GM21723 (cell line): ENCODE measurements around the gene TTC39C.
"Not testable (repeated sequence)": the region's sequence is repeated elsewhere in the genome, so short reads cannot be mapped to it uniquely, and the experiment has no call there.

Experiments
- ATAC-seq: cut with Tn5 transposase; IDR thresholded peaks from one replicate; pipeline ENCODE4 v1.9.1; 2021; ENCODE audit warnings: mild to moderate bottlenecking, moderate library complexity; ENCODE audit not compliant: unreplicated experiment

The TTC39C gene

DNA sequence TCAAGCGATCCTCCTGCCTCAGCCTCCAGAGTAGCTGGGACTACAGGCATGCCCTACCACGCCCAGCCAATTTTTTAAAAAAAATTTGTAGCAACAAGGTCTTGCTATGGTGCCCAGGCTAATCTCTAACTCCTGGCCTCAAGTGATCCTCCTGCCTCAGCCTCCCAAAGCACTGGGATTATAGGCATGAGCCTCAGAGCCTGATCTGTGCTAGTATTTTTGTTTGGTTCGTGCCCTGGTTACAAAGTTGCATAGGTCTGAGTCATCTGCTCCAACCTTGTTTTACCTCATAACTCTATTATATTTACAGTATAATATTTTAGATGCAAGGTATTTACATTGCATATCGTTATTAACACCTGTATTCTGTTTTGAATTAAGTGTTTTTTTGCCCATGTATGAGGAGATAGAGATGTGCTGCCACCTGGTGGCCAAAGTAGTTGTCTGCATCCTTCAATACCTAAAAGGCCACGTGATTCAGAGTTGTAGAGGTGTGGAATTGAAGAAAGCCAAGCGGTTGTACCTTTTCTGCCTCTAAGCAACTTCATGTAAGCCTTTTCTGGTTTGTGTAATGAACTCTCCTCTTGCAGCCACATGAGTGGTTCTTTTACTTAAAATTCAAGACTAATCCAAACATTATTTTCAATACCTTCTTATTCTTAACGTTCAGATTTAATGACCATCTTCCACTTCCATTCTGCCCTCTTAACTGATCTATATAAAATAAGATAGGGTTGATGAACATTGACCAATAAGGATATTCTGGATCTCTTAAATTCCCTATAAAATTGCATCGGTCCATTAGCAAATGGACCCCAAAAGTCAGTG, 104.4 kb downstream of the TTC39C start:
- ATAC-seq = peak; percentile 83

DNA sequence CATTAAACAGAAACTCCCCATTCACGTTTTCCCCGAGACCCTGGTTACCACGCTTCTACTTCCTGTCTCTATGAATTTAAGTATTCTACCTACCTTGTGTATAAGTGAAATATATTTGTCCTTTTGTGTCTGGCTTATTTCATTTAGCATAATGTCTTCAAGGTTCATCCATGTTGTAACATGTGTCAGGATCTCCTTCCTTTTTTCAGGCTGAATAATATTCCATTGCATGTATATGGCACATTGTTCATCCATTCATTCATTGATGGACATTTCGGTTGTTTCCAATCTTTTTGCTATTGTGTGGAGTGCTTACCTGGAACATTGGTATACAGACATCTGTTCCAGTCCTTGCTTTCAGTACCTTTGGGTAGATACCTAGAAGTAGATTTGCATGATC, 106.1 kb downstream of the TTC39C start:
- no peak for ATAC-seq

DNA sequence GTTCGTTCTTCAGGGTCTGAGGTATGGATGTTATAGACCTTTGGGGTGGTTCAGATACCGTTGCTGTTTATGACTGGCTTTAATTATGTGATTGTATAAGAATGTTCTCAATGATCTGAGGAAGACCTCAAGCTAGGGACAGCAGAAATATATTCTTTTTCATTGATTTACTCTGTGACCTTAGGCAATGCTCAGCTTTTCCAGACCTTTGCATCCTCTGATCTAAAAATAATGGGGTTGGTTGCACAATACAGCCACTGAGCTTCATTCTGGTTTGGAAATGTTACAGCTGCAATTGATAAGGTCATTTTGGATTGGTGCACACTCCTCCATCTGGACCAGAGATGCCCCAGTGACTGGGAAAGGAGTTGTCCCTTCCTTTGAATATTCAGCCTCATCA, 107.1 kb downstream of the TTC39C start:
- ATAC-seq = no peak

DNA sequence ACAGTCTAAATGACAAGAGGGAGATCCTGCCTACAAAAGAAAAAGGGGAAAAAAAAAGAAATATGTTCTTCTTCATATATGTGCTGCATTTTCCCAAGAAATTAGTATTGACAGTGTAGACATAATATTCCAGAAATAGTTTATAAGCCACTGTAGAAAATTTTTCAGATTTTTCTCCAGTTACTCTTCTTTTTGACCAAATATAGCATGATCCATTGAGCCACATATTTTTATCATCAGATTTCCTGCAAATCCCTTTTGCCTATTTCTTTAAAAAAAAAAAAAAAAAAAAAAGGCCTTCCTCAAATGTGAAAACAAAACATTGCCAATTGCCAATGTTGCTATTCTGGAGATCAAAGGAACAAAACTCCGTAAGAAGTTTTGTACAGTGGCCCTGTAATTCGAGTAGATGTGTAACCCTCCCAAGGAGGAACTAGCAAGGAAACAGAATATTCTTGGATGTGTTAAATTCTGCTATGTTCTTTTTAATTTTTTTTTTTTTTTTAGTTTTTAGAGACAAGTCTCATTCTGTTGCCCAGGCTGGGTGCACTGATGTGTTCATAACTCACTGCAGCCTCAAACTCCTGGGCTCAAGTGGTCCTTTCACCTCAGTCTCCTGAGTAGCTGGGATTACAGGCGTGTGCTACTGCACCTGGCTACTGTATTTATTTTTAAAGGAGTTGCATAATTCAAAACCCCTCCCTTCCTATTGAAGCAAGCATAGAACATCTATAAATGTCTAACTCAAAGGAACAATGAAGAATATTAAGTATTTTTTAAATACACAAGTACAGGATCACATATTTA, 111.8 kb downstream of the TTC39C start:
- no peak for ATAC-seq

DNA sequence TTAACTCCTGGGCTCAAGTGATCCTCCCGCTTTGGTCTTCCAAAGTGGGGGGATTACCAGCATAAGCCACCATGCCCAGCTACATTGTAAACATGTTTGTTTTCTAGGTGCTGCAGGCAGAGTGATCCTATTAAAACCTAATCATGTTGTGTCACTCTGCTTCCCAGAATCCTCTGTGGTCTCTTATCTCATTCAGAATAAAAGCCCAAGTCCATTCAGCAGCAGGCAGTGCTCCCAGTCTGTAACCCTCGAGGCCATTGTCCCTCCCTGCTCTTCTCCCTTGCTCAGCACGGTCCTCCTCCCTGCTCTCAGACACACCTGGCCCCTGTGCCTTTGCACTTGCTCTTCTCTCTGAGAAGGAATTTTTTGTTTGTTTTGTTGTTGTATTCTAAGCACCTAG, 113.2 kb downstream of the TTC39C start:
- no peak for ATAC-seq

- ATAC-seq = no peak
These were observed 114.1 kb downstream of the TTC39C start for GRCh38 chr18:24128700-24129099.

- no peak for ATAC-seq
These were observed 115.9 kb downstream of the TTC39C start for GRCh38 chr18:24130494-24130893.

DNA sequence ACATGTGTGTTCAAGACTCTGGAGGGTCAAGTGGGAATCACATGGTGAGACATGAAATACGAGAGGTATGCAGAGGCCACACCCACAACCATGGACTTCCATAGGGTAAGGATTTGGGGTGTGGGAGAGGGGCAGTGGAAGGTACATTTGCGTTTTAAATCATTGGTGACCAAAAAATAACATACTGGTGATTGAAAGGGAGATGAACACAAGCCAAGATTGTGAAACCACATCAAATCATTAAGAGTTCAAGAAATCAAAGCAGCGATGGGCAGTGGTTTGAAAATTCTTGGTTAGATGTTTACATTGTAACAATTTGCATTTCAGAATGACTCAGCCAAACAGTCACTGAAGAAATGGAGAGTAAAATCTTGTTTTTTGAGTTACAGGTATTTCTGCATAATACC, 122.4 kb downstream of the TTC39C start:
- no peak for ATAC-seq

DNA sequence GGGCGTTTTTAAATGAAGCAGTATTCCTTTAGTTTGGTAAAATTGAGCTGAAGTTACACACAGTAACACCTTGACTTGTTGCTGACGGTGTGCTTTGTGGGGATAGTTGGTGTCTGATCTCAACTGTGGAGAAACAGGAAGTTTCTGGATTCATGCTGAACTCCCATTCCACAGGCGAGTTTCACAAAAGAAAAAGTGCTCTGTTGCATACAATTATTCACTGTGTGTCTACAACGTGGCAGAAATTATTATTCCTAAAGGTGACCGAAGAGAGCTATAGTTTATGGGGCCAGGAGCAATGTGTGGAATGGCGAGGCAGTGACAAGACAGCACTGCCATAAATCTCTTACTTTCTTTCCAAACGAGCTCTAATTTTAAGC, 123.8 kb downstream of the TTC39C start:
- ATAC-seq = no peak

- peak; percentile 87 for ATAC-seq
These were observed 124.4 kb downstream of the TTC39C start, which contains the start of gene CABYR for GRCh38 chr18:24138789-24139616. Gene CABYR (plus strand): TSS chr18:24139062. CDS start chr18:24143115, 4,053 bp downstream.

DNA sequence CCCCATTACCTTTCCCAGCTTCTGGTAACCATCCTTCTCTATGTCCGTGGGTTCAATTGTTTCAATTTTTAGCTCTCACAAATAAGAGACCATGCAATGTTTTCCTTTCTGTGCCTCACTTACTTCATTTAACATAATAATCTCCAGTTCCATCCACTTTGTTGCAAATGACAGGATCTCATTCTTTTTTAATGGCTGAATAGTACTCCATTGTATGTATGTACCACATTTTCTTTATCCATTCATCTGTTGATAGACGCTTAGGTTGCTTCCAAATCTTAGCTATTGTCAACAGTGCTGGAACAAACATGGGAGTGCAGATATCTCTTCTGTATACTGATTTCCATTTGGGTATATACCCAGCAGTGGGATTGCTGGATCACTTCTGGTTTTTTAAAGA, 126.1 kb downstream of the TTC39C start:
- no peak for ATAC-seq

DNA sequence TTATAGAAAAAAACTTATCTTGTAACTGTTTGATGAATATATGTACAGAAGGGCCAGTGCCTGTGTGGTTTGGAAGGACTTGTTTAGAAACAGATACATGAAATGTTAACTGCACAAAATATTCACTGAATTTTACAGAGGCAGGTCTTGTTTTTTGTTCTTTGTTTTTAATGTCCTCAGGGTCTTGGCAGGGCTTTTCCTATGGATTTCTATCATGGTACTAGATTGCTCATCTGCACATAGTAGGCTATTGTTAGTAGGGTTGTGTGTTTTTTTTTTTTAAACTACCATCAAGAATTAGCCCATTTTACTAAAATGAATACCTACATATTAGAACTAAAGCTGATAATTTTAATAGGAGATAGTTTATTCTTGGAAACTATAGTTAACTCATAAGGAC, 127.8 kb downstream of the TTC39C start:
- ATAC-seq = no peak

- ATAC-seq = not testable (repeated sequence)
These were observed 135.0 kb downstream of the TTC39C start for GRCh38 chr18:24149591-24149990.

DNA sequence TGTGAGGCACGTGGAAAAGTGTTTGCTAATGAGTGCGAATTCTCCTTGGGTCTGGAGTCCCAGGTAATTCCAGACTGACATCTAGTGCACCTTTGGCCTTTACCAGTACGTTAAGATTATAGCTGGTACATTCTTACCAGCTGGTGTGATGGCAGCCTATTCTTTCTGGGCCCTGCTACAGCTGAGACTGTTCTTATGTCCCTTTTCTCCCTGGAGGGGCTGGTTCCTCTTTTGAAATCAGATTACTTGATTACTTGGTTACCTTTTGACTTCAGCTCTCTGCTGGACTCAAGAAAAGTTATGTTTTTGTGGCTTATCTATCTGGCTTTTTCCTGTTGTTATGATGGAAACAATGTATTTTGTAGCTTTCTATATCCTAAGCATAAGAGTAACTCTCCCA, 138.8 kb downstream of the TTC39C start:
- ATAC-seq = no peak

DNA sequence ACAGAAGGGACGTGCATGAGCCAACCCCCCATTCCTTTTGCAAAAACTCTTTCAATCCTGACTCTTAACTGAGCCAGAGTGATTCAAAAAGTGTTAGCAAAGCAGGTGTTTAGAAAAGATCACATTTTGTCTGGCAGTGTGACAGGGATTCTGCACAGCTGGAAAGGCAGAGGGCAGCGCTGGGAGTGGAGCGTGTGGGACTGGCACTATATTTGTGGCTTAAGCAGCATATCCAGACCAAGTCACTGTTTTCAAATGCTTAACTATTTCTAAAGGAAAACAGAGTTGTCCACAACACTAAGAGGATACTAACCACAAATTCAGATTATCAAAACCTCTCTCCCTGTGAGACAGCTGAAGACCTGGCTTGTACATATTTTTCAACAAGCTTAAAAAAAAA, 143.3 kb downstream of the TTC39C start:
- no peak for ATAC-seq

DNA sequence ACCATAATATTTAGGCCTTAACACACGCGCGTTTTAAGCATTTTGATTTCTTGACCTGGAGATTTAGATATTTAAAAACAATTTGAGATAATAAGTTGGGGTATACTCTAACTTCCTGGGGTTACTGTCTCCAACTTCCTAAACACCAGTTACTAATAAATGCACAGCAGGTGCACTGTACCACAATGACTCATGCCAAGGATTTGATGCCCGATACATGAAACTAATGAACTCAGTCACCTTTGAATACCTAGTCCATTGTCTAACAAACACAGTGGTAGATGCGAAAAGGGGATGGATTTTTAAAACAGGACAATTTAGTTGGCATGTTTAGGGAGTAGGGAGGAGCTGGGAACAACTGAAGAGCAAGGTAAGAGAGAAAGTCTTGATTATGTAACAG, 145.5 kb downstream of the TTC39C start:
- ATAC-seq = no peak

DNA sequence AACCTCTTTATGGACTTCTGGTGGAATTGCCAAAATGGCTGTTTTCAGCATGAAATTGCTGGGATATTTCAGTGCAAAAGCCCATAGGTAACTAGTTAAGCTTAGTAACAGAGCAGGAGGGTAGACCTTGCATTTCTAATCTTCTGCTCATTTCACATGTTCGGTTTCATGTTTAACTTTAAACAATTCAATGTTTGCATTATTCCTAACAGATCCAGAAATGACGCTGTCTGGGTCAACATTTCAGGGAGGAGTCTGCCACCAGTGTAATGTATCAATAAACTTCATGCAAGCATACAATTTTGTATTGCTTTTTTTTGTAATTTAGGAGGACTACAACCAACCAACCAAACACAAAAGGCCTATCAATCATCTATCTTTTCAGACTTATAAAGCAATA, 146.8 kb downstream of the TTC39C start:
- no peak for ATAC-seq

DNA sequence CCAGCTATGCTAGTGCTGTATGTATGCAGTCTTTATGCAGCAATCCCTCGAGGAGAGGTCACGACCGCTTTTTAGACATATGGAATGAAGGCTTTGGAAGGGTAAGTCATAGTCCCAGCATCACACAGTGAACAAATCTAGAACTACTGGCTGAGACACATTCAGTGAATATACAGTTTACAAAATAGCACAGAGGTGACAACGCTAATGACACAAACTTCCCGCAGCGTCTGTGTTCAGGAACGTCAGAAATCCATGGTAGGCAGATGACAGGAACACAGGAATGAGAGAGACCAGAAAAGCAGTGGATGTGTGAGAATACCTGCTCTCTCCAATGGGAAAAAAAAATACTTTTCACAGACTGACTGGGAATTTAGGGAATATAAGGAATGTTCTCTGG, 153.9 kb downstream of the TTC39C start:
- no peak for ATAC-seq

DNA sequence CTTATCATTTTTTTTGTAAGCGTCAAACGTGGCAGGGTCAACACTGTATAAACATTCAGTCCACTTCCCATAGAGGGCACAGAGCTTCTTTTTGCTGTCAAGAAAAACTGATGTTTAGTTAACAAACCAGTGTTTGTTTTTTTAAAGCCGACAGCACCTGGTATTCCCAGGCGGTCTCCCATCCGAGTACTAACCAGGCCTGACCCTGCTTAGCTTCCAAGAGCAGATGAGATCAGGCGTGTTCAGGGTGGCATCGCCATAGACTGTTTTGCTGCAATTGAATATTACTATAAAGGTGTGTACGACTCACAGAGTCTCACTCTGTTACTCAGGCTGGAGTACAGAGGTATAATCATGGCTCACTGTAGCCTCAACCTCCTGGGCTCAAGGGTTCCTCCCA, 155.8 kb downstream of the TTC39C start:
- no peak for ATAC-seq

GRCh38 chr18:24173997-24174396, 159.4 kb downstream of the TTC39C start:
- no peak for ATAC-seq

DNA sequence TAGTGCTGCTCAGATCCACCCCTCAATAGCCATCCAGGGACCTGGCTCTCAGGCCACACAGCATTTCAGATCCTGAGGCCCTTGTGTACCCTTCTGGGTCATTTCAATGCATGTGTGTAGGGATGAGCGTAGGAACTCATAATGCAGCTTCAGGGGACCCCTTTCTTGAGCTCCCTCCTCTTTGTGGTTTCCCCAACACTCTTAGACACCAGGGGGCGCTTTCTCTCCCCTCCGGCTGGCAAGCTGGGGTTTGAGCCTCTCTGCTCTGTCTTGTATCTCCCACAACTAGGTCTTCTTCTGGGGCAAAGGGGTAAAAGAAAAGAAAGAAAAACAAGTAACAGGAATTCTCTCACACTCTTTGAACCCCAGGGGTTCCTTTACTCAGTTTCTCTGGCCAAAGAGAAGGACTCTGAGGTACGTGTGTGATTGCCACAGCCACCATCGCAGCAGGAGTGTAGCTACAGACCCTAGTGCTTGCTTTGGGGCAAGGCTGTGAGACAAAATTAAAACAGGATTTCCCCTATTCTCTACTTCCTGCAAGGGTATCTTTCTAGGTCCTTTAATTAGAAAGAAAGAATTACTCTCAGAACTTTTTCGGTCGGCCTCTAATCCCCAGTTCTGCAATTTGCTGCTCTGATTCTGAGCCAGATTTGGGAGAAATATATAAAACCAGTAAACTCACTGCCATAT, 162.3 kb downstream of the TTC39C start:
- peak; percentile 83 for ATAC-seq
